CD4-positive, alpha-beta T cell treated with Interleukin-17A for 1 hour (primary cell): ENCODE data around the gene BMX.
A peak's percentile ranks its signal among the peaks of the same experiment; 100 is the strongest.

ENCODE experiments used
- DNase-seq: peaks from one replicate; pipeline ENCODE4 v3.0.0-alpha.2; 2020

BMX gene

DNA sequence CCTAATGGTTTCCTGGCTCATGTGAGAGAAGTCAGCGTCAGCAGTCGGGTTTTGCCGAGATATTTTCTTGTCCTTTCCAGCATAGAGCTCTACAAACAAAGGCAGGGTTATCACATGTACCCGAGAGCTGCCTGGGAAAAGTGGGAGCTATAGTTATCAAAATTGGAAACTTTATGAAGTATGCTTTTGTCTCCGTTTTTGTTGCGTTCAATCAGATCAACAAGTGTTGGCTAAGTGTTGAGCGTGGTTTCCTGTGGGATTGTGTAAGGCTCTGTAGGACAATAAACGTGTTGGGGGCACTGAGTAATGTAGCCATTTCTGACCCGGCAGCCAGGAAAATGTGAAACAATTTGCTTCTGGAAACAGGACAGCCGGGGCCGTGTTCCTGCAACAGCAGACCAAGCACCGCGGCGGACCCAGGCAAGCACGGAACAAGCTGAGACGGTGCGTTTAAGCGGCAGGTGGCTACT, at the start of gene BMX:
TSS of gene BMX (plus strand) at position 311 of the 470 bp plus-strand sequence. CDS start 7,547 bp downstream, outside the sequence.
- DNase-seq = no peak

DNA sequence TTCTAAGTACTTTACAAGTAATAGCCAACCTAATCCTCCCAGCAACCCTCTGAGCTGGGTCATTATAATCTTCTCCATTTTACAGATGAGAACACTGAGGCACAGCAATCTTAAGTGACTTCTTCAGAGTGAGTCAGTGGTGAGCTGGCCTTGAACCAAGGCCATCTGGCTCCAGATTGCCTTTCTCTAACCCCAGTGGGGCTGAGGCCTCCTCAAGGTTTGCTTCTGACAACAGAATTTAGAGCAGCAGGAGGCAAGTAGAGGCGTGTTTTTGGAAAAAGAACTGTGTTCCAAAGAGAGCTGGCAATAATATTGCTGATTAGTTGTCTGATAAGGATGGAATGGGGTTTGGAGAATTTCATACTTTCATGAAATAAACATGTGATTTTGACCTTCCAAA, 48.7 kb upstream of the BMX start:
- no peak for DNase-seq

DNA sequence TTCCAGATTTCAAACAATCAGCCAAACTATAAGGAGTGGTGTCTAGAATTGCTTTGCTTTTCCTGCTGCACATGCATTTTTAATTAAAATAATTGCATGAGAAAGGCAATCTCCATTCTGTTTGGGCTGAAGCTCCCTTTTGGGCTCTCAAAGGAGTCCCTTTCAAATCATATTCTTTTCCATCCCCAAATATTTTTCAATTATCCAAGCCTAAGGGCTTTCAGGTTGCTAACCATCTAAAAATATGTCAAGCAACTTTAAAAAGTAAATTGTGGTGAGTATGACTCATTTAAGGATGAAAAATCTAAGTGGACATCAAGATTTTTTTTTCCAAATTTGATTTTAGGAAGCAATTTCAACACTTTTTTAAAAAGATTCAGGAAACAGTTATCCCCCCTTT, 35.9 kb upstream of the BMX start:
- no peak for DNase-seq

DNA sequence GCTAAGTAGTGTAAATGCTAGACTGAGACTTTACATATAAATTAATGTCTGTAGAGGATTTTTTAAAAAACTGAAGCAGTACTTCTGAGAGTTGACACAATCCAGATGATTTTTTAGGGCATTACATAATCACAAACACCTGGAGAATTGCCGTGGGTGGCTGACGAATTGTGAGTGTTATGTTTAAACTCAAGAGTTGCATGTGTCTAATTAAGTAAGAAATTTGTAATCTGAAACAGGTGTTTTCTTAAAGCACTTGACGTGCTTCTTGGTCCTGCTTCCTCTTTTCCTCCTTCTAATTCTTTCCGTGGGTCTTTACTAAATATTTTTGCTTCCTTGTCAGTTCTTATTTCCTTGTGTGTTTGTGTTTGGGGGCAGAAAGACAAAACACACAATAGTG, 35.3 kb upstream of the BMX start:
- no peak for DNase-seq

DNA sequence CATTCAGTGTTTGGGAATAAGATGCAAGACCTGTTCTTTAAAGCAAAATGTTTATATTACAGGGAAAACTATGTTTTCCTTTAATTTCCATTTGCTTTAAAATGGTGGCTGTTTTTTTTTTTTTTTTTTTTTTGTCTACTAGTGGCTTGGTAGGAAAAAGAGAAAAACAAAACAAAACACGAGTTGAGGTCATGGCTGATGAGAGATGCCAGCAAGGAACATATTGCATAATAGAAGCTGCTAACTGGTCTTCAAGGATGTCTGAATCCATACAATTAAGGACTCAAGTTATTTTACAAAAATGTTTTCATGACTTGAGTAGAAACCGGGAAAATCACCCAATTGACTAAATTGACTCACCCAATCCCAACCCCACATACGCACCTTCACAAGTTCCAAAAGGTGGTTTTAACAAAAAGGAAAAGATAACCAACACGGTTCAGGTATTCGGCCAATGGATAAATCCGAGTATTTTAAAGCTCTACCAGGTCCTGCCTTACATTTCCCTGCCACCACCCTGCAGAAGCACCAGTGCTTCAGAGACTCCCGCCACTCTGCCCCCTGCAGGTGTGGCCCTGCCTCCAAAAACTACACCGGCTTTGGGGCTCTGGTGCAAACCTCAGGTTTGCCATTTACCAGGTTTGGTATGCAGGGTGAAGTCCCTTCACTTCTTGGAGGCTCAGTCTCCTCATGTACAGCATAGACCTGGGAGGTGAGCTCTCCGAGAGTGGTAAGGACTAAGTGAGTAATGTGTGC, 34.5 kb upstream of the BMX start:
- no peak for DNase-seq

DNA sequence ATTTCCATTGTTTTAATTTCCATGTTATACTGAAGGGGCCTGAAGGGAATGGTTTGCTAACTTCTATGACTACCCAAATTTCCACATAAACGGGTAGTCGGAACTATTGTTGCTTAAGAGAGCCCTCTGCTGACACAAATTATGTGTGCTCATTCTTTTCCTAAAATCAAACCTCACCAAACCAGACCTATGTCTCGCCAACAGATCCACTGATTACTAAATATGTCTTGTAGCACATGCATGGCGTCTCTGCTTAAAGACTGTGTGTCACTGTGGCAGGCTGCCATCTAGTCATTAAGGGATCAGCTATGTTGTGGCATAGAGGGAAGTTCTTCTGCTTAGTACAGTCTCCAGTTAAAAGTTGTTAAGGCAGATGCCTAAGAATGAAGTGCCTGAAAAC, 32.6 kb upstream of the BMX start:
- no peak for DNase-seq

DNA sequence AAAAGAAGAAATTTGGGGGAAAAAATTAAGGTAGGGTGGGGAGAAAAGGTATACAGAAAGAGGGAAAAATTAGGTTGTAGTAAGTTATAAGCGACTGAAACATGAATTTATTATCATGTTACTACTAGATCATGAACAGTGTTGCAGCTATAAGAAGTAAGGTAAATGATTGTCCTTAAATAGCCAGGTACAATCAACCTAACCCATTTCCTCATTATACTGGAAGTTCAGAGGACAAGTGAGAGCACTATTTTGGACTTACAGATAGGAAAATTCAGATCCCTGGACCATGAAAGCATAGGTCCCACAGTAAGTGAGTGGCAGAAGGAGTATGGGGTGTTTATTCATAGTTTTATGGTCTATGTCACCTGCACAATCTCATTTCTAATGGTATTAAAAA, 31.0 kb upstream of the BMX start:
- DNase-seq = no peak

DNA sequence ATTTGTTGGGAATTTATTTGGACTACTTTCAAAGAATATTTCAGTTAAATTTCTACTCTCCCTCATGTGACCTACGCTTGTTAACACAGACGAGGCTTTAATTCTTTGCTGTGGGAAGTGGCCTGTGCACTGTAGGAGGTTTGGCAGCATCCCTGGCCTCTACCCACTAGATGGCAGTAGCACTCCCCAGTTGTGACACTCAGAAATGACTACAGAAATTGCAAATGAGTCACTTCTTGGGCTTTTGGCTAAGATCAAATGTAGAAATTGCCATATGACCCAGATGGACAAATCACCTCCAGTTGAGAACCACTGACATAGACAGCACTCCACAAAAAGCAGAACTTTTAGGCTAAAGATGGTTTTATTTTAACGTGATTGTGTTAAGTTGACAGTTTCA, 29.6 kb upstream of the BMX start:
- peak; percentile 43 for DNase-seq

DNA sequence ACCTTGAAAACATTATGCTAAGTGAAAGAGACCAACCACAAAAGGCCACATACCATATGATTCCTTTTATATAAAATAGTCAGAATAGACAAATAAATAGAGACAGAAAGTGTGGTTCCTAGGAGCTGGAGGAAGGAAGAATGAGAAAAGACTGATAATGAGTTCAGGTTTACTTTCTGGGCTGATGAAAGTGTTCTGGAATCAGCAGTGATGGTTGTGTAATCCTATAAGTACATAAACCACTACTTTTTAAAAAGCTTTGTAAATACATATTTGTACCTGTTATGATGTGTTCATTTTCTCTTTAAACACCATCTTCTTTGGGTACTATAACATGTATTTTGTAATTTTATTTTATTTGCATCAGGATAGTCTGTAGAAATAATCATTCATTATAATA, 28.1 kb upstream of the BMX start:
- DNase-seq = no peak

DNA sequence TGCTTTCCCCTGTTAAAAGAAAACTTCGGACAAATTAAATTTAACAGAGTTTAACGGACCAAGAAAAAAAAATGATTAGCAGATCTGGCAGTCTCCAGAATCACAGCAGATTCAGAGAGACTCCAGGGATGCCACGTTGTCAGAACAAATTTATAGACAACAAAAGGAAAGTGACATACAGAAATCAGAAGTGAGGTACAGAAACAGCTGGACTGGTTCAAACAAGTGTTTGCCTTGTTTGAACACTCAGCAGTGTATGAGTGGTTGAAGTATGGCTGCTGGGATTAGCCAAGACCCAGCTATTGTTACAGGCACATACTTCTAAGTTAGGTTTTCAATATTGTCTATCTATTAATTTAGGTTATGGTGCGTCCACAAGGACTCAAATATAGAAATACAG, 26.6 kb upstream of the BMX start:
- DNase-seq = no peak

DNA sequence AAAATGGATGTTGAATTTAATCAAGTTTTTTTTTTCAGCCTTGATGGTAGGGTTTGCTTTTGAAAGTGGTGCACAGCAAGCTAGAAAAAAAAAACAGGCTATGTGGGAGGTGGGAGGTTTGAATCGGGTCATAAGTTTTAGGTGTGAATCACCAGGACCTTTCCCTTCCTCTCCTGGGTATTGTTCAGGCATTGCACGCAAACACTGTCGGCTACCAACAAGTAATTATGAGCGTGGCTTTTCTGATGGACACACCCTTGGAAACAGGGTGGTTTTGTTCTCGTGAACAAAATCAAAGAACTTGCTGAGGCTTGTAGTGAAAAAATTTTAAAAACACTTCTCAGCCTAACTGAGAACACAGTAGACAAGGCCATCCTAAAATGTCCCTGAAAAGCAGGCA, 25.6 kb upstream of the BMX start:
- no peak for DNase-seq

DNA sequence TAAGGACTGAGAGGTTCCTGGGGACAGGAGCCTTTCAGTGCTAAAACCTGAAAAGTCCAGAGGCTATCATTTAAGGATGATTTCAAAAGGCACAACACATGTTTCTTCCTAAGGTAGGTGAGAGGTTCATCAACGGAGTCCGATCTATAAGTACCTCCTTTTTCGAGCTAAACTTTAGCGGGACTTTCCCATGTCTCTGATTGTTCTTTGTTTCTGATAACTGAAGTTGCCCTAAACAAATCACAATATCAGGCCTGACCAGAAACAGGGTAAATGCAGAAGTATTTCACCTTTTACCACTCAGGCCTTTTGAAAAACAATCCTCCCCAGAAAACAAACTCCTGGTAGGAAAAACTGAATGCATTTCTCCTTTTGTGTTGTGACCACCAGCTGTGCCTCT, 25.1 kb upstream of the BMX start:
- no peak for DNase-seq

DNA sequence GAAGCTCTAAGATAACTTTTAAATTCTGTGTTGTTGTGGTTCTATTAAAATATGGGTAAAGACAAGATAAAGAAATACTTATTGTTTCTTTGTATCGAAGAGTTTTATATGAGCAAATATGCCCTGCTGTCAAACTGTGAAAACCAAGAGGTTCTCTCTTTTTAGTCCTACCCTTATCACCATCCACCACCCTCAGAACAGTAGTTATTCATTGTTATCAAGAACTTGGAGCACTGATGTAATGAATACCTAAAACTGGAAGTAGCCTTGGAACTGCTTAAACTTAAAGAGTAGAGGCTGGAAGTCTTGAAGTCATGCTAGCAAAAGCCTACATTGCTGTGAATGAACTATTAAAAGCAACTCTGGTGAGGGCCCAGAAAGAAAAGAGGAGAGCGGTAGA, 16.7 kb upstream of the BMX start:
- DNase-seq = no peak

DNA sequence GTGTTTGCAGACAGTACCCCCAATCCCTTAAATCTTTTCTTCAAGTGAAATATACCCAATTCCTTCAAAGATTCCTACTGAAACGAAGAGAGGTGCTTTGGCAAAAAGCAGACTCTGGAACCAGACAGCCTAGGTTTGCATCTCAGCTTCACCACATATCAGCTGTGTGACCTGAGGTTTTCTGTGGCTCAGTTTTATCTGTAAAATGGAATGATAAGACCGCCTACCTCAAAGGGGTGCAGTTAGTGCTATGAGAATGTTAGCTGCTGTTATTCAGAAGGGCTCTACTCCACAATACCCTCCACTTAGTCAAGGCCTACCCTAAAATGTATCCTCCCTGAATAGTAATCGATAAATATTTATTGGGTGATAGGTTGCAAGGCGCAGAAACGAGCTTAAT, 8.1 kb upstream of the BMX start:
- no peak for DNase-seq

DNA sequence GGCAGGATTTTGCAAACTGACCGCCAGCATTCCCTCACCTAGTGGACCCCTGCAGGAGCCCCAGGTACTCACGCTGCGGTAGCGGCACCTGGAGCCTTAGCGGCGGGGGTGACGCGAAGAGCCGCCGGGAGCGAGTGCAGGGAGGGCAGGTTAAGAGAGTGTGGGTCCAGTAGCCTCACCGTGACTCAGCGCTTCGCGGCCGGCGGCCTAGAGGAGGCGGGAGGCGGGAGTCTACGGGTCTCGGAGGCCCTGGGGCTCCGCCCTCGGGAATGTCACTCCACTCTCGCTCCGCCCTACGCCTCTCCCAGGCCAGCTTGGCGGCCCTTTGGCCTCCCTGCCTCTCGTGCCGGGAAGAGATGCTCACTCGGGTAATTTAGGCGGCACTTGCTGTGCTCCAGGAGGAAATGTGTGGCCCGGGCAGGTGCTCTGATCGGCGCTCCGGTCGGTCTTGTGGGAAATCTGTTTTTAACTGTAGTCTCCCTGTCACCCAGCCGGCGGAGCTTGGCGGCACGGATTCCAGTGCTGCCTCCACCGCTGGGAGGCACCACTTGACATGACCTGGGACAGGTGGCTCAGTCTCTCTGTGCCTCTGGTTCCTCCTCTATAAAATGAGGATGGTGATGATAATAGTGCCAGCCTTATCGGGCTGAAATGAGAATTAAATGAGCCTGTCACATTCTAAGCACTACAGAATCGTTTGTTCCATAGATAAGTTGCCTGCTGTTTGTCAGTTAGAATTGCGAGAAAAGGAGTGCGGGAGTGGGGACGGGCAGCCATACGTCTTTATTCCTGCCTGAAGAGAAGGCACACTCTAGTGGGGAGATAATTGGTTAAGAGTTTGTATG, 7.3 kb upstream of the BMX start, which contains the start of gene PIR:
TSS of gene PIR (minus strand) at position 216 of the 845 bp plus-strand sequence. CDS start 2,076 bp downstream, outside the sequence.
- DNase-seq = peak; percentile 10

DNA sequence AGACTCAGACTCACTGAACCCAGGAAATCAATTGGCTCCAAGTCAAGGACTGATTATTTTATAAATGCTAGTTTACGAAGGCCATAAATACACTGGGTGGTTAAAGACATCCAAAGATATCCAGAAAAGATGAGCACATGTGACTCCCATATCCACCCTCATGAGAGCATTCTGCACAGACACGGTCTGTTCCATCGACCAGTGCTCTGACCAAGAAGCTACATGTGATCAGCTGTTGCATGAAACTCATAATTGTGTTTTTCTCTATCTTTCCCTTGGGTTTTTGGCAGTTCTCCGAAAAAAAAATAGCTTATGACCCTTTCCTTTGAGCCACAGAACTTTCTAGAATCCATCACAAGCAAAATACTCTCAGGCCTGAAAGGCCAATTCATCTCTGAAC, 4.8 kb upstream of the BMX start:
- no peak for DNase-seq

DNA sequence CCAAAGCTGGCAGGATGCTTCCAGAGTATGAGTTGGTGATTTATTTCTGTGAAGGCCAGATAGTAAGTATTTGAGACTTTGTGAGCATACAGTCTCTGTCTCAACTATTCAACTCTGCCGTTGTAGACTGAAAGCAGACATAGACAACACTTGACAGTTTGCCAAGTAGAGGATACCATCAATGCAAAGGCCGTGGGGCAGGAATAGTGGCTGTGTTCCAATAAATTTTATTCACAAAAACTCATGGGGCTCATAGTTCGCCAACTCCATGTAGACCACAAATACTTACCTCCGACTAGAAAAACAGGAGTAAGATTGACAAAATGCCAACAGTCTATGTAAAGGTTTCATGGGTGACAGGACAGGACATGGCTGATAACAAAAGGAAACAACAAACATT, 3.8 kb upstream of the BMX start:
- DNase-seq = no peak

DNA sequence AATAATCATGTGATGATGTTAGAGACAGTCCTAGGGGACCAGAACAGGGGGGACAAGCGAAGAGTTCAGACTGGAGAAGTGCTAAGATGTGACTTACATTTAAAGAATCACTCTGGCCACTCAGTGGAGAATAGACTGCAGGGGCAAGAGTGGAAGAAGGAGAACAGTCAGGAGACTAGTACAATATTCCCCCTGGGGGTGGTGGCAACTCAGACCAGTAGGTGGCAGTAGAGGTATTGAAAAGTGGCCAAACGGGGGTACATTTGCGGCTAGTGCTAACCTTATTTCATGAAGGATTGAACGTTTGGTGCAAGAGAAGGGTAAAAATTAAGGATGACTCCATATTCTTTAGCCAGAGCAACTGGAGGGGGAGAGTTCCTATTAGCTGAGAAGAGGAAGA, 2.7 kb upstream of the BMX start:
- DNase-seq = peak; percentile 53

DNA sequence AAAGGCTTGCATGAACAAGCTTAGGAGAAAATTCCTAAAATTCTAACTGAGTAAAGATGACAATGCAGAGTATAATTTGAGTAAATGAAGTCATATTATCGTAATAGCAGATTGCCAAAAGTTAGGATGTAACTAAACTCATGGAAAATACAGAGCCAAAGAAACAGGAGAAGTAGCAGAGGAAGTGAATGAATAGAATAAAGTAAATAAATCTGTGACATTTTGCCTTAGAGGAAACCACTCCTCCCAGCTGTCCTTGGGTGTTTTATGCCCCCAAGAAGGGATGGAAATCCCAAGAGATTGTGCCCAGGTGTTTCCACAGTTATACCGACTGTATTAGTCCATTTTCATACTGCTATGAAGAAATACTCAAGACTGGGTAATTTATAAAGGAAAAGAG, 1.9 kb upstream of the BMX start:
- DNase-seq = no peak

DNA sequence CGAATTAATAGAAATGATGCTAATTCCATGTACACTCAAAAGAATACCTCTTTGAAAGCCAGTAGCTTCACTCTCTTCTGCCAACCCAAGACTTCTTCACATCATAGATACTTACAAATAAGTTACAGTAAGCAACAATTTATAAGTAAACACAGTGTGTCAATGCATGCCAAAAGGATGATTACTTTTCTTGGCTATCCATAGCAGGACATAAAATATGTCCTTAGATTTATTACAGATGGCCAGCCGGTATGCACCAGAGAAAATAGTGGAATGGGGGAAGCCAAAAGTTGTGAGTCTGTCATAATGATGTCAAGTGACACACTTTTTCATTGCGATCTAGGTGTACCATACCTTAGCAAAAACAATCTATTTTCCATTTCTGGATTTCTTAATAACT, 631 bp upstream of the BMX start:
- no peak for DNase-seq

DNA sequence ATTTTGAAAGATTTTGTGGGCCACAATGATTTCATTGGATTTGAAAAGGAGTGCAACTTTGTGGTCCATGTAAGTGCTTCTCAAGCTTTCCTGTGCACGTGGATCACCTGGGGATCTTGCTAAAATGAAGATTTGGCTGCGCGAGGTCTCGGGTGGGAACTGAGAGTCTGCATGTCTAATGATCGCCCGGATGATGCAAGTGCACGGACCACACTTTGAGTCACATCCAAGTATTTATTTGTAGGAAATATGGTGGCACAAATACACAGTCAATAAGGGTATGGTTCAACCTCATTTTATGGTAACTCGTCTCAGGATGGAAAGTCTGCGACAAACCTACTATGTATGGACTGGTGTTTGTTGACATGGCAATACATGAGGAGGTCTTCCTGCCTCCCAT, 899 bp downstream of the BMX start:
- DNase-seq = no peak

DNA sequence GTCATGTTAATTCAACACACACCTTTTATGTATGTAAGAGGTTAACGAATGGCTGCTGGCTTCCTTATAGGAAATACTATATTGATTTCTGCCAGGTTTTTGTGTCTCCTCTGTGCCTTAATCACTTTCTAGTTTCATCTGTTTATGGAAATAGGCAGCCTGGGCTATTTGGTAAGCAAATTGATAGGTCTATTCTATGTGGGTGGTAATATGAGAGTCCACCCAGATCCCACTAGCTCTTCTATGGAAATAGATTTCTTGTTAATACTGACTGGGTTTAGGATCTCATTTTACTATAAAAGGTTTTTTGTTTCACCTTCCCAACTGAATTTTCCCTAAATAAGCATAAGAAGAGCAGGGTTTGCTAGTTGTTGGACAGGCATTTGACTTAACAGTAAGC, 4.1 kb downstream of the BMX start:
- no peak for DNase-seq

DNA sequence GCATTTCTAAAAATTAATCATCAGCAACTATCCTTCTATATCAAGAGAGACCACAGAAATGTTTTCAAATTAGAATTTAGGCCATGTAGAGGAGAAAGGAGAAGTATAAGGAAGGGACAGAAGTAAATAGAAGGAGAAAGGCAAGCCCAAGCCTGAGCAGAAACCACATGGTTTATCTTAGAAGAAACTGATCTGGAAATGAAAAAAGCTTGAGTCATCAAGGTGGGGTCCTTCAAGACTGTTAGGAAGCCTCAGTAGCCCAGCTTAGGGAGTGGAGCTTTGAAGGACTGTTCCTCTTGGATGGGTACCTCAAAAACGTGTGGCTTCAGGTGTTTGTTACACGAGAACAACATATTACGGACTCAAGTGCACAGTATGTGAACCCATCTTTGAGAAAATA, 4.5 kb downstream of the BMX start:
- no peak for DNase-seq

DNA sequence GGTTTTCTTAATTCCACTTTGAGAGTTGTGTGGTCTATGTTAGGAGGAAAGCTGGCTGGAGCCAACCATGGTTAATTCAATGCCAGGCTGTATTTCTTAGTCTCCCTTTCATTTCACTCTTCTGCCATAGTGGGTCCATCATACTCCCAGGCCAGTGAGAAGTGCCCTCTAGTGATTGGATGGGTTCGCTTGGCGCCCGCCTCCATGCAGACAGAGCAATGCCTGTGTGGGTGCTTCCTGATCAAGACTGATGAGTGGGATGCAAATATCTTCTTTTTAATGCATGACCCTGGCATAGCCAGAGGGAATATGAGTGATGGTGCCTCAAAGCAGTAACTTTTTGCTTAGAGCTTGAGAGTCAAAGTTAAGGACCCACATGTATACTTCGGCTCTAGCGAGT, 6.4 kb downstream of the BMX start:
- no peak for DNase-seq
